Erythroblast (primary cell): Measurements from ENCODE around the gene NCAPG2.

ENCODE experiments used
- GATA1 ChIP-seq: IDR thresholded peaks from 2 replicates; pipeline ENCODE4 v1.6.1; 2011; ENCODE audit warnings: low read depth, mild to moderate bottlenecking, control low read depth, low read length, moderate library complexity
- POLR2A ChIP-seq: IDR thresholded peaks from 2 replicates; pipeline ENCODE4 v1.6.1; 2011; ENCODE audit warnings: mild to moderate bottlenecking, low read length

- TF ChIP-seq POLR2A (no peak), GATA1 (no peak)
Measured at GRCh38 chr7:158664406-158664805, 40.2 kb downstream of the NCAPG2 start.
